ENCODE measurements around the gene LRRC7. TPM values are rescaled to one million over a fixed set of nuclear protein-coding genes. Genes with fewer than 3 reads are reported as not detected.

Gene LRRC7
- total RNA-seq, 2 experiments from 2014 or later = 0.14 TPM; not detected in 1

GRCh38 chr1:70003211-70003908 is 435.6 kb downstream of the LRRC7 start:
- Mint-ChIP-seq H3K4me1 (no peaks in the 10 kb centered on the region), H3K36me3 (no peaks in the 10 kb centered on the region), H3K9me3 (no peaks in the 10 kb centered on the region), H3K4me3 (no peak overlapping the region), H3K27ac (no peak overlapping the region), H3K27me3 (no peaks in the 10 kb centered on the region)
- no peak for DNase-seq

GRCh38 chr1:70005386-70006034 is 437.8 kb downstream of the LRRC7 start:
- DNase-seq = no peak
- H3K27me3 Mint-ChIP-seq = no peaks in the 10 kb centered on the region
- H3K9me3 Mint-ChIP-seq = no peaks in the 10 kb centered on the region
- H3K4me3 Mint-ChIP-seq = no peak overlapping the region
- H3K27ac Mint-ChIP-seq = no peak overlapping the region
- no peaks in the 10 kb centered on the region for H3K4me1 Mint-ChIP-seq
- no peaks in the 10 kb centered on the region for H3K36me3 Mint-ChIP-seq

GRCh38 chr1:70008660-70009059 is 440.9 kb downstream of the LRRC7 start:
- H3K27me3 Mint-ChIP-seq = no peaks in the 10 kb centered on the region
- no peaks in the 10 kb centered on the region for H3K9me3 Mint-ChIP-seq
- H3K36me3 Mint-ChIP-seq = no peaks in the 10 kb centered on the region
- DNase-seq = no peak
- H3K4me3 Mint-ChIP-seq = no peak overlapping the region
- no peak overlapping the region for H3K27ac Mint-ChIP-seq
- H3K4me1 Mint-ChIP-seq = no peaks in the 10 kb centered on the region

- H3K9me3 Mint-ChIP-seq = no peaks in the 10 kb centered on the region
- H3K4me3 Mint-ChIP-seq = no peak overlapping the region
- no peaks in the 10 kb centered on the region for H3K27me3 Mint-ChIP-seq
Observed at GRCh38 chr1:70017770-70018169, 450.0 kb downstream of the LRRC7 start.

GRCh38 chr1:70024272-70024671 is 456.6 kb downstream of the LRRC7 start:
- H3K27ac Mint-ChIP-seq = no peak overlapping the region
- DNase-seq = no peak
- no peaks in the 10 kb centered on the region for H3K36me3 Mint-ChIP-seq
- H3K9me3 Mint-ChIP-seq = no peaks in the 10 kb centered on the region
- no peaks in the 10 kb centered on the region for H3K4me1 Mint-ChIP-seq
- no peaks in the 10 kb centered on the region for H3K27me3 Mint-ChIP-seq
- H3K4me3 Mint-ChIP-seq = no peak overlapping the region

More at GRCh38 chr1:70017770-70018169, 450.0 kb downstream of the LRRC7 start:
- DNase-seq = no peak
- Mint-ChIP-seq H3K27ac (no peak overlapping the region), H3K4me1 (no peaks in the 10 kb centered on the region), H3K36me3 (no peaks in the 10 kb centered on the region)

- no peaks in the 10 kb centered on the region for H3K9me3 Mint-ChIP-seq
- no peak overlapping the region for H3K4me3 Mint-ChIP-seq
- no peaks in the 10 kb centered on the region for H3K36me3 Mint-ChIP-seq
- H3K27ac Mint-ChIP-seq = no peak overlapping the region
- no peaks in the 10 kb centered on the region for H3K4me1 Mint-ChIP-seq
- H3K27me3 Mint-ChIP-seq = no peaks in the 10 kb centered on the region
- no peak for DNase-seq
Observed at GRCh38 chr1:70025052-70025451, 457.3 kb downstream of the LRRC7 start.

- no peaks in the 10 kb centered on the region for H3K4me1 Mint-ChIP-seq
- H3K27ac Mint-ChIP-seq = no peak overlapping the region
- no peaks in the 10 kb centered on the region for H3K36me3 Mint-ChIP-seq
- no peaks in the 10 kb centered on the region for H3K9me3 Mint-ChIP-seq
- H3K4me3 Mint-ChIP-seq = no peak overlapping the region
- no peaks in the 10 kb centered on the region for H3K27me3 Mint-ChIP-seq
- DNase-seq = no peak
Observed at GRCh38 chr1:70025846-70026245, 458.1 kb downstream of the LRRC7 start.

- Mint-ChIP-seq H3K27me3 (no peaks in the 10 kb centered on the region), H3K27ac (no peak overlapping the region), H3K4me3 (no peak overlapping the region), H3K4me1 (no peaks in the 10 kb centered on the region), H3K9me3 (no peaks in the 10 kb centered on the region), H3K36me3 (no peaks in the 10 kb centered on the region)
- no peak for DNase-seq
Observed at GRCh38 chr1:70033266-70033873, 465.6 kb downstream of the LRRC7 start.

GRCh38 chr1:70033936-70034335 is 466.2 kb downstream of the LRRC7 start:
- H3K27ac Mint-ChIP-seq = no peak overlapping the region
- DNase-seq = no peak
- H3K4me3 Mint-ChIP-seq = no peak overlapping the region
- H3K36me3 Mint-ChIP-seq = no peaks in the 10 kb centered on the region
- no peaks in the 10 kb centered on the region for H3K4me1 Mint-ChIP-seq
- H3K27me3 Mint-ChIP-seq = no peaks in the 10 kb centered on the region
- H3K9me3 Mint-ChIP-seq = no peaks in the 10 kb centered on the region

GRCh38 chr1:70034403-70034802 is 466.7 kb downstream of the LRRC7 start:
- Mint-ChIP-seq H3K27me3 (no peaks in the 10 kb centered on the region), H3K4me1 (no peaks in the 10 kb centered on the region), H3K9me3 (no peaks in the 10 kb centered on the region), H3K27ac (no peak overlapping the region), H3K36me3 (no peaks in the 10 kb centered on the region), H3K4me3 (no peak overlapping the region)
- DNase-seq = no peak

GRCh38 chr1:70038025-70038424 is 470.3 kb downstream of the LRRC7 start:
- no peaks in the 10 kb centered on the region for H3K9me3 Mint-ChIP-seq
- H3K4me1 Mint-ChIP-seq = no peaks in the 10 kb centered on the region
- no peaks in the 10 kb centered on the region for H3K36me3 Mint-ChIP-seq
- no peak overlapping the region for H3K27ac Mint-ChIP-seq
- no peaks in the 10 kb centered on the region for H3K27me3 Mint-ChIP-seq
- no peak overlapping the region for H3K4me3 Mint-ChIP-seq
- DNase-seq = no peak

- Mint-ChIP-seq H3K4me1 (no peaks in the 10 kb centered on the region), H3K36me3 (no peaks in the 10 kb centered on the region), H3K4me3 (no peak overlapping the region), H3K27ac (no peak overlapping the region), H3K27me3 (no peaks in the 10 kb centered on the region), H3K9me3 (no peaks in the 10 kb centered on the region)
- no peak for DNase-seq
Observed at GRCh38 chr1:70039485-70039884, 471.8 kb downstream of the LRRC7 start.

- Mint-ChIP-seq H3K27ac (no peak overlapping the region), H3K36me3 (no peaks in the 10 kb centered on the region), H3K4me3 (no peak overlapping the region), H3K27me3 (peaks cover 4% of the 10 kb centered on the region), H3K4me1 (no peaks in the 10 kb centered on the region), H3K9me3 (no peaks in the 10 kb centered on the region)
- no peak for DNase-seq
Observed at GRCh38 chr1:70041317-70042045, 473.8 kb downstream of the LRRC7 start.

GRCh38 chr1:70042090-70042731 is 474.5 kb downstream of the LRRC7 start:
- Mint-ChIP-seq H3K4me3 (no peak overlapping the region), H3K27me3 (peaks cover 4% of the 10 kb centered on the region), H3K27ac (no peak overlapping the region), H3K9me3 (no peaks in the 10 kb centered on the region), H3K36me3 (no peaks in the 10 kb centered on the region), H3K4me1 (no peaks in the 10 kb centered on the region)
- no peak for DNase-seq

GRCh38 chr1:70043804-70044203 is 476.1 kb downstream of the LRRC7 start:
- Mint-ChIP-seq H3K9me3 (no peaks in the 10 kb centered on the region), H3K27ac (no peak overlapping the region), H3K4me3 (no peak overlapping the region), H3K36me3 (no peaks in the 10 kb centered on the region), H3K4me1 (no peaks in the 10 kb centered on the region), H3K27me3 (peaks cover 4% of the 10 kb centered on the region)
- DNase-seq = no peak

Data from activated naive CD8-positive, alpha-beta T cell treated with anti-CD3 and anti-CD28 coated beads for 36 hours (primary cell).